ENCODE results near the gene HIVEP3.

Gene HIVEP3

DNA sequence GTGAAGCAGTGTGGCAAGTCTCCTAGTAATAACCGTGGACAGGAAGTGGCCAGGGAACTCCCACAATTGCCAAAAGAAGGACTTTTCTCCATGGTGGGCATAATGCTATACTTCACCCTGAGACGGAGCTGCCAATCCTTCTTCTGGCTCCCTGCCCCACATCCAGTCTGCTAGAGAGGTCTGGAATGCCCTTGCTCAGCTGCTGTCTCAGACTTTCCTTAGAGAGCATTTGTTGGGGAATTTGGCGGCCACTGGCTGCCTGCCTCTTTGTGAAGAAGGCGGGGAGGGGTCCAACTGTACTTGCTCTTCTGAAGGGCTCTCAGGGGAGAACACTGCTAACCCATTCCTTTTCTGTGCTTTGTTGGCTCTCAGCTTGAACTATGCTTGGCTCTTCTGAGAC lies 310.5 kb downstream of the HIVEP3 start:
- no peak for DNase-seq

DNA sequence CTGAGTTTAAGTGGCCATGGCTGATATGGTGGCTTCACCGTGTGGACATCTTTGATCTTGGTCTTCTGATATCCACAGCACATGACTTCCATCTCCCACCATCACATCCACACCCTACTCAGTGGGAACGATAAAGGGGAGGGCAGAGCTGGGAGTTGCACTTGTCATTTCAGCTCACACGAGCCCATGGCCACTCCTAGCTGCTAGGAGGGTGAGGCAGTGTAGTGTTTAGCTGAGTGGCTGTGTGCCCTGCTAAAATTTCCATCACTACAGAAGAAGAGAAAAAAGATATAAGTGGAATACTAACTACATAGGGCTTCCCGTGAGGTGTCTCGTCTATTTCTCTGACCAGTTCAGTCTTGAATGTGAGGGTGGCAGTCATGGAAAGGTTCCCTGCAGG lies 310.9 kb downstream of the HIVEP3 start:
- DNase-seq = no peak

DNA sequence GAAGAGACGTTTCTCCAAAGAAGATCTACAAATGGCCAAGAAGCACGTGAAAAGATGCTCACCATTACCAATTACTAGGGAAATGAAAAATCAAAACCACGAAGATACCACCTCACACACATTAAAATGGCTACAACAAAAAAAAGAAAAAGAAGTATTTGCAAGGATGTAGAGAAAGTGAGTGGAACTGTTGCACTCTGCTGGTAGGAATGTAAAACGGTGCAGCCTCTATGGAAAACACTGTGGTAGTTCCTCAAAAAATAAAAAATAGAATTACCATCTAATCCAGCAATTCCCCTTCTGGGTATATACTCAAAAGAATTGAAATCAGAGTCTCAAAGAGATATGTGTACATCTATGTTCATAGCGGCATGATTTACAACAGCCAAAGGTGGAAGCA lies 318.8 kb downstream of the HIVEP3 start:
- no peak for DNase-seq

DNA sequence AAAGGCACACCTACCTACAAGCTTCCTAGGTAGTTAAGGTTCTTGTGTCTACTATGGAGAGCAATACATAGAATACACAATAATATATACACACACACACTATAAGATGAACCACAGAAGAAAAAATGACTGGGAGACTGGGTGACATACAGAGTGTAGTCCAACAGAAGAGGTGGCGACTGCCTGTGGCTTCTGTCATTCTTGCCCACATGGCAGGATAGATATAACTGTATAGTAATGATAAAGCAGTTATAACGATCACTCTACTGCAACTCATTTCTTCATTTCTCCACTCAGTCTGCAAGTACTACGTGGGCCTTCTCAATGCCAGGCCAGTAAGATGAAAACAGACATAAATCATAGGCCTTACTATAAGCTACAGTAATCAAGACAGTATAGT lies 320.4 kb downstream of the HIVEP3 start:
- DNase-seq = no peak

DNA sequence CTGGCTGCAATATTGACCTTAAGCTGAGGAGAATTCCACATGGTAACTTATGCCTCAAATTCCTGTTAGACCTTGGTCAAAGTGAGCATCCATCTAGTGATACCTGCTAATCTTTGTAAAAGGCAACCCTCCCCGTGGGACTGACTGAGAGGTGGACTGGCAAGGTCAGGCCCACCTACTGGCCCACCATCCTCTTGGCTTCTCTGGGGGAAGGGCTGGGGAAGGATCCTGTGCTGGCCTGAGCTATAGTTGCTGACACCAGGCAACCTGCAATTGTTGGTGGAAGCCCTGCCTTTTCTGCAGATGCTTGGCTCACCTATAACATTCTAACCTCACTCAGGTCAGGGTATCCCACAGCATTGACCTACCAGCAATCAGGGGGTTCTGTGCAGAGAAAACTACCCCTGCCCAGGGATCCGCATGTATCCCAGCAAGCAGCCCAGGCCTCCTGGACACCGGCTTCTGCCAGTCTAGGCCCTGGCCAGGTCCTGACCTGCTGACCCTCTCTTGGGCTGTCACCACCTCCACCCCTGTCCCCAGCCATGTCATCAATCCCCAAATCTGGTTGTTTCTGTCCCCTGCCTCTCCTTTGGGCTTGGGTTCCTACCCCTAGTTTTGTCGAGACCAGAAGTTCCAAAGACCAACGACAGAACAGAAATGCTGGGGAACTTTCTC lies 326.1 kb downstream of the HIVEP3 start:
- no peak for DNase-seq

- DNase-seq = no peak
Observed at GRCh38 chr1:41591891-41592290, 326.8 kb downstream of the HIVEP3 start.

DNA sequence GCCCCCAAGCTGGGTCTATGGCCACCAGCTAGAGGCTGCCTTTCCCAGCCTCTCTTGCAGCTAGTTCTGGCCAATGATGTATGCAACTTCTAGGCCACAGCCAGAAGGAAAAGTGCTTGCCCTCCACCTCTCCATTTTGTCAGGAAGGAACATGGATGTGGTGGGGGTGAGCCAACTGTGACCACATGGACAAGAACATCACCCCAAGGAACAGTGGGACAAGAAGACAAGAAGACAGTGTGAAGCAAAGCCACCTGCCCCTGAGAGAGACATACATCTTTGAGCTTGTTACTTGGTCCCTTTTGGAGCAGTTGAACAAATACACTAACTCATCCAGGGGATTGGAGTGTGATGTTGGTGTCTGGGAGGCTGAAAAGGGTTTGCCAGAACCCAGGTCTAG lies 328.4 kb downstream of the HIVEP3 start:
- DNase-seq = no peak

GRCh38 chr1:41589395-41589794 lies 329.3 kb downstream of the HIVEP3 start:
- DNase-seq = no peak

- no peak for DNase-seq
Observed at GRCh38 chr1:41588334-41588875, 330.3 kb downstream of the HIVEP3 start.

- DNase-seq = no peak
Observed at GRCh38 chr1:41587791-41588190, 330.9 kb downstream of the HIVEP3 start.

GRCh38 chr1:41586230-41586629 lies 332.5 kb downstream of the HIVEP3 start:
- DNase-seq = no peak

- no peak for DNase-seq
Observed at GRCh38 chr1:41583658-41584547, 334.8 kb downstream of the HIVEP3 start.

DNA sequence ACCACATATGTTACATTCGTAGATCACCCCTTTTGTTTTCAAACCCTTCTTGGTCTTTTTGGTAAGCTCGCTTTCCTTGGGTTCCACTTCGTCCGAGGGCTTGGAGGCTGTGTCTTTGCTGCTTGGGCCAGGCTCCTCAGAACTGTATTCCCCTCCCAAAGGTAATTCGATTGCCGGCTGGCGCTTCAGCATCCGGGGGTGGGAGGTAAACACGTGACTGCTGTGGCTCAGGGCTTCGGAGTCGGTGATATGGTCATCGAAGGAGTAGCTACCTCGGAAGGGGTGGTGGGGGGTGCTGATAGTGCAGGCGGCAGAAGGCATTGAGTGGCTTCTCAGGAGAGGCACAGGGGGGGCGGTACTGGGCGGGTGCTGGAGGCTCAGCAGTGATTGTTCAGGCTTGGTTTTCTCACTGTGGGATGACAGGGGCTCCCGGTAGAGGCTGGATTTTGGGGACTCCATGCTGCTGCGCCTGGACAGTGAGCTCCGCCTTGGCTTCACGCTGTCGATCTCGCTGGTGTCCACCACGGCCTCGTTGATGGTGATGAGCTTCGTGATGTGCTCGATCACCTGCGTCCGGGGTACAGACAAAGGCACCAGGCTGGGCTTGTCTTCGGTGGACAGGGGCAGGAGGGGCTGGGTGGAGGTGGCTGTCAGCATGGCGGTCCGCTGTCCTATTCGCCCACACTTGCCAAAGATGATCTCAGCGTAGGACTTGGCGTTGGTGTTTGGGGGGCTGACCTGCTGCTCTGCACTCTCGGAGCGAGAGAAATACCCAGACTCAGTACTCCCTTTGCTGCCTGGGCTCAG lies 335.7 kb downstream of the HIVEP3 start:
- DNase-seq = no peak

- no peak for DNase-seq
Observed at GRCh38 chr1:41582351-41582750, 336.4 kb downstream of the HIVEP3 start.

GRCh38 chr1:41582004-41582325 lies 336.8 kb downstream of the HIVEP3 start:
- no peak for DNase-seq

DNA sequence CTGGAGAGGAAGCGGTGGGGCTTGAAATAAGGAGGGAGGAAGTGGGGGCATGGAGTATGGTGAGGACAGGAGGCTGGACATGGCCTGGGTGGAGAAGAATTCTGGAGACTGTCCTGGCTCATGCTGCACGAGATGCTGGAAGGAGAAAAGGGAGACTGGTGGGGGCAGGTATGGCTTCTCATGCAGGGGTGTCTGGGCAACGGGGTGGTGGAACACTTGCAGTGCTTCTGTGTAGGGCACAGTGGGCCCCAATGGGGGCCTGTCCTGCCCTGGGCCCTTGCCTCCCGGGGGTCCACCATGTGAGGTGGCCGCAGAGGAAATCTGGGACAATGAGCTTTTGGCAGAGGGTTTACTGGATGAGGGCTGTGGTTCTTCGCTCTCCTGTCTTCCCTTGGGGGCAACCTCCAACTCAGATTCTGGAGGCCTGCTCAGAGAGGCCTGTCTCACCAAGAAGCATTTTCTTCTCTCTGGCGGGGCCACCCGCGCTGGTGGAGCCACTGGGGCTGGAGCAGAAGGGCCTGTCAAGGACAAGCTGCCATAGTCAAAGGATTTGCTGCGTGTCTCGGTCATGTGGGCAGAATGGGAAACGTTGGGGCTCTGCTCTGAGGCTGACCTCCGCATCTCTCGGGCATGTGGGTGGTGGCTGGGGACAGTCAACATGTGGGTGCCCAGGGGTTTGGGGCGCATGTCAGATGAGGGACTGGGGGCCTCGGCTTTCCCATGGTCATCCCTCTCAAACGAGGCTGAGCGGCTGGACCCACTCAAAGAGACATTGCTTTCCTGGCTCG lies 337.3 kb downstream of the HIVEP3 start:
- DNase-seq = no peak

DNA sequence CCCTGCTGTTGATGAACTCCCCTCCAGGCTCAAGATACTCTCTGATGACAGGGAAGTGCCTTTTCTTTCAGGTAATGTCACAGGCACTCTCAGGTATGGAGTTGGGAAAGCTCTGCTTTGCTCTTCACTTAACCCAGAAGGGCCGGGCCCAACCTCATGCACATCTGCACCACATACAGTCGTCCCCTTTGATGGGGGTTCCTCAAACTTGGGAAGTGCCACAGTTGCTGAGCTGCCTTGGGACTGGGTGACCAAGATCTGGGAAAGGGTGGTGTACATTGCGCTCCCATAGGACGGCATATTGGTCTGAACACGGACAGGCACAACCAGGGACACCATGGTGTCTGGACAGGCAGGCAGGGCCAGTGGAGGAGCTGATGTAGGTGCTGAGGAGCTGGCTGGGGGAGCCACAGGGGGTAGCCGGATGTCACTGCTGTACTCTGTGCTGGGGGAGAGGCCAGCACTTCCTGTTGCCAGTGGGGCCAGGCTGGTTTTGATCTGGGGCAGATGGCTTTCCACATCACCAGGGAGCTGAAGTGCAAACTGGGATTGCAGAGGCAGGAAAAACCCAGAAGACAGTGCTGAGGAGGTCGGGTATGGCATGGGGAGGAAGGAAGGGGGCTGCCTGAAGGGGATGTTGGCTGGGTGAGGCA lies 338.1 kb downstream of the HIVEP3 start:
- DNase-seq = no peak

GRCh38 chr1:41580021-41580420 lies 338.7 kb downstream of the HIVEP3 start:
- peak; percentile 57 to 73 for DNase-seq

- DNase-seq = peak in 1 of 2 experiments; percentile 24
Observed at GRCh38 chr1:41578712-41579335, 339.9 kb downstream of the HIVEP3 start.

- no peak for DNase-seq
Observed at GRCh38 chr1:41576620-41577019, 342.1 kb downstream of the HIVEP3 start.

DNA sequence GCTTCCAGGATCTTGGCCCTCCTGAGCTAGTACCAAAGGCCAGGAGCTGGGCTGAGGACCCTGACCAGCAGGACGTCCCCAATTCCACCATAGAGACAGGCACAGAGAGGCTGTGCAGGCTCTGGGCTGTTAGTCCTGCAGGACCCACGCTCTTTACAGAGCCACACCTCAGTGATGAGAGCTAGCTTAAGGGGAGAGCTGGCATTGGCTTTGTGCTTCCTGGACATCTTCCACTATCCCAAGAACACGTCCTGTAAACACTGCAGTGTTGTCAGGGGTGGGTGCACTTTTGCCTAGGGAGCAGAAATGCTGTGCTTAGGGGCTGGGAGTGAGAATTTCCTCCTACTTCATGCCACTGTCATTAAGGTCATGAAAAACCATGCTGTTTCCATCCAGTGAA lies 342.5 kb downstream of the HIVEP3 start:
- DNase-seq = no peak

GRCh38 chr1:41574842-41575241 lies 343.9 kb downstream of the HIVEP3 start:
- no peak for DNase-seq

All from NCI-H524 (cell line).